ENCODE results near the gene KLHDC1.

DNA sequence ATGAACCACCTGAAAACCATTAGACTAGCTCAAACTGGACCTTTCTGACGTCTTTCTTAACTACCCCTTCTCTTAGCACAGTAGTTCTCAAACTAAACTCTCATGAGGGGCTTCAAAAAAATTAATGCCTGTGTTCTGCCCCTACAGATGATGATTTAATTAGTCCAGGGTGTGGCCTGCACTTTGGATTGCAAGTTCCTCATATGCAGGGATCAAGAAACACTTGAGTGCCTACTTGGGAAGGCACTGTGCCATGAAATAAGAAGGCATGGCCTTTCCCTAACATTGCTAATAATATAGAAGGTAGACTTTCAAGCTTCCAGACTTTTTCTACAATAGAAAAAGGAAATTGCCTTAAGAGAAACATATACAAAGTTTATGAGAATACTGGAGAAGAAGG is 52.3 kb downstream of the KLHDC1 start:
- TF ChIP-seq EZH2 (IDR thresholded peaks at IDR 0.05; ENCODE audit: borderline replicate concordance, low read length) = no peak
- TF ChIP-seq, protein P1, sequence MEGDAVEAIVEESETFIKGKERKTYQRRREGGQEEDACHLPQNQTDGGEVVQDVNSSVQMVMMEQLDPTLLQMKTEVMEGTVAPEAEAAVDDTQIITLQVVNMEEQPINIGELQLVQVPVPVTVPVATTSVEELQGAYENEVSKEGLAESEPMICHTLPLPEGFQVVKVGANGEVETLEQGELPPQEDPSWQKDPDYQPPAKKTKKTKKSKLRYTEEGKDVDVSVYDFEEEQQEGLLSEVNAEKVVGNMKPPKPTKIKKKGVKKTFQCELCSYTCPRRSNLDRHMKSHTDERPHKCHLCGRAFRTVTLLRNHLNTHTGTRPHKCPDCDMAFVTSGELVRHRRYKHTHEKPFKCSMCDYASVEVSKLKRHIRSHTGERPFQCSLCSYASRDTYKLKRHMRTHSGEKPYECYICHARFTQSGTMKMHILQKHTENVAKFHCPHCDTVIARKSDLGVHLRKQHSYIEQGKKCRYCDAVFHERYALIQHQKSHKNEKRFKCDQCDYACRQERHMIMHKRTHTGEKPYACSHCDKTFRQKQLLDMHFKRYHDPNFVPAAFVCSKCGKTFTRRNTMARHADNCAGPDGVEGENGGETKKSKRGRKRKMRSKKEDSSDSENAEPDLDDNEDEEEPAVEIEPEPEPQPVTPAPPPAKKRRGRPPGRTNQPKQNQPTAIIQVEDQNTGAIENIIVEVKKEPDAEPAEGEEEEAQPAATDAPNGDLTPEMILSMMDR (conservative IDR thresholded peaks at IDR 0.05 in 1 of 2, IDR thresholded peaks at IDR 0.05 in 1 of 2; ENCODE audit: extremely low read depth in 1 of 2, insufficient read depth in 1 of 2, low read depth in 1 of 2, low read length in 2 of 2) = no peak
